CMK (cell line): ENCODE results near the gene ZBTB16.

Experiments
- DNase-seq: peaks from one replicate; pipeline ENCODE4 v3.0.0-alpha.2; 2010; ENCODE audit warnings: low read depth

The ZBTB16 gene

GRCh38 chr11:114167771-114168448 is 108.4 kb downstream of the ZBTB16 start:
- DNase-seq, result no peak

GRCh38 chr11:114168691-114169090 is 109.2 kb downstream of the ZBTB16 start:
- DNase-seq, result no peak

- DNase-seq, result no peak
Observed at GRCh38 chr11:114169321-114169749, 109.8 kb downstream of the ZBTB16 start.

GRCh38 chr11:114169821-114170220 is 110.3 kb downstream of the ZBTB16 start:
- DNase-seq, result no peak

- DNase-seq, result no peak
Observed at GRCh38 chr11:114170226-114170625, 110.7 kb downstream of the ZBTB16 start.

GRCh38 chr11:114171257-114172054 is 111.9 kb downstream of the ZBTB16 start:
- no peak for DNase-seq

GRCh38 chr11:114172055-114172861 is 112.7 kb downstream of the ZBTB16 start:
- DNase-seq, result no peak

GRCh38 chr11:114172871-114173444 is 113.4 kb downstream of the ZBTB16 start:
- no peak for DNase-seq

GRCh38 chr11:114173843-114174242 is 114.3 kb downstream of the ZBTB16 start:
- no peak for DNase-seq

GRCh38 chr11:114174712-114175495 is 115.4 kb downstream of the ZBTB16 start:
- no peak for DNase-seq

- no peak for DNase-seq
Observed at GRCh38 chr11:114175706-114176105, 116.2 kb downstream of the ZBTB16 start.

- DNase-seq, result no peak
Observed at GRCh38 chr11:114176321-114176720, 116.8 kb downstream of the ZBTB16 start.

GRCh38 chr11:114178656-114179055 is 119.1 kb downstream of the ZBTB16 start:
- DNase-seq, result no peak

- no peak for DNase-seq
Observed at GRCh38 chr11:114179234-114179941, 119.9 kb downstream of the ZBTB16 start.

GRCh38 chr11:114180301-114181055 is 121.0 kb downstream of the ZBTB16 start:
- no peak for DNase-seq

- DNase-seq, result no peak
Observed at GRCh38 chr11:114181195-114181594, 121.7 kb downstream of the ZBTB16 start.

- no peak for DNase-seq
Observed at GRCh38 chr11:114181752-114182151, 122.2 kb downstream of the ZBTB16 start.

- DNase-seq, result no peak
Observed at GRCh38 chr11:114182471-114183043, 123.0 kb downstream of the ZBTB16 start.

- peak; percentile 67 for DNase-seq
Observed at GRCh38 chr11:114183044-114183511, 123.6 kb downstream of the ZBTB16 start.

- DNase-seq, result no peak
Observed at GRCh38 chr11:114185436-114185835, 125.9 kb downstream of the ZBTB16 start.
